ENCODE data around the gene ARMC2.

DNA sequence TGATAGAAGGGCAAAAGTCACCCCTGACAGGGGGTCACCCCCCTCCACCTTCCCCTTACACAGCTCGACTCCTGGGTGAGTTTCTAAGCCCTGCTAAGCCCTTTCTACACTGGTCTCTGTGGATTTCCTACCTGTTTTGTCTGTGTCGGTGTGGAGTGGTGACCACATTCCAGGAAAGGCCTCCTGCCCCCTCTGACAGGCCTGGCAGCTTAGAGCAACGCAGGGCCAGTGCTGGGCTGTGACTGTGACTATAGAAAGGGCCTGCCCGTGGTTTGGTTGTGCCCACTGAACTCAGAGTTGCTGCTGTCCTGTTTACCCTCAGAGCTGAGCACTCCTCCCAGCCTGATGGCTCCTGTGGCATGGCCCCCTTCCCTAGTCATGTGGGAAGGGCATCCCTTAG, 109.0 kb downstream of the ARMC2 start:
- TF ChIP-seq, protein P1, sequence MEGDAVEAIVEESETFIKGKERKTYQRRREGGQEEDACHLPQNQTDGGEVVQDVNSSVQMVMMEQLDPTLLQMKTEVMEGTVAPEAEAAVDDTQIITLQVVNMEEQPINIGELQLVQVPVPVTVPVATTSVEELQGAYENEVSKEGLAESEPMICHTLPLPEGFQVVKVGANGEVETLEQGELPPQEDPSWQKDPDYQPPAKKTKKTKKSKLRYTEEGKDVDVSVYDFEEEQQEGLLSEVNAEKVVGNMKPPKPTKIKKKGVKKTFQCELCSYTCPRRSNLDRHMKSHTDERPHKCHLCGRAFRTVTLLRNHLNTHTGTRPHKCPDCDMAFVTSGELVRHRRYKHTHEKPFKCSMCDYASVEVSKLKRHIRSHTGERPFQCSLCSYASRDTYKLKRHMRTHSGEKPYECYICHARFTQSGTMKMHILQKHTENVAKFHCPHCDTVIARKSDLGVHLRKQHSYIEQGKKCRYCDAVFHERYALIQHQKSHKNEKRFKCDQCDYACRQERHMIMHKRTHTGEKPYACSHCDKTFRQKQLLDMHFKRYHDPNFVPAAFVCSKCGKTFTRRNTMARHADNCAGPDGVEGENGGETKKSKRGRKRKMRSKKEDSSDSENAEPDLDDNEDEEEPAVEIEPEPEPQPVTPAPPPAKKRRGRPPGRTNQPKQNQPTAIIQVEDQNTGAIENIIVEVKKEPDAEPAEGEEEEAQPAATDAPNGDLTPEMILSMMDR (conservative IDR thresholded peaks at IDR 0.05 in 1 of 2, IDR thresholded peaks at IDR 0.05 in 1 of 2; ENCODE audit: extremely low read depth in 1 of 2, insufficient read depth in 1 of 2, low read depth in 1 of 2, low read length in 2 of 2), result no peak
- no peak for TF ChIP-seq EZH2 (IDR thresholded peaks at IDR 0.05; ENCODE audit: borderline replicate concordance, low read length)
